Transverse colon (tissue), 3 donors: ENCODE data around the gene TRIM8.

Experiments
- CTCF ChIP-seq, 5 experiments: fragments of 200-600 bp in 3 of 5; fragments of 450-650 bp in 2 of 5; sonication (generic) in 3 of 5; IDR thresholded peaks; 1 replicate in 2 of 5; 2 replicates in 3 of 5; pipeline ENCODE4 v1.5.1; 2016 to 2017; ENCODE audit warnings: antibody characterized with exemption in 5 of 5, inconsistent platforms in 3 of 5, mild to moderate bottlenecking in 2 of 5, moderate library complexity in 1 of 5
- POLR2A ChIP-seq: fragments of 450-650 bp; IDR thresholded peaks from one replicate; pipeline ENCODE4 v1.6.1; 2016; ENCODE audit warnings: antibody characterized with exemption, mild to moderate bottlenecking, moderate library complexity

- TF ChIP-seq CTCF (IDR thresholded peaks at IDR 0.05) = no peak
- no peak for TF ChIP-seq POLR2A
These were observed 9.6 kb upstream of the TRIM8 start for GRCh38 chr10:102634686-102635085.
